ENCODE measurements around the gene TADA2B.

TADA2B gene

GRCh38 chr4:7017446-7018048 is 25.6 kb upstream of the TADA2B start:
- DNase-seq (ENCODE audit: low spot score), result no peak

DNA sequence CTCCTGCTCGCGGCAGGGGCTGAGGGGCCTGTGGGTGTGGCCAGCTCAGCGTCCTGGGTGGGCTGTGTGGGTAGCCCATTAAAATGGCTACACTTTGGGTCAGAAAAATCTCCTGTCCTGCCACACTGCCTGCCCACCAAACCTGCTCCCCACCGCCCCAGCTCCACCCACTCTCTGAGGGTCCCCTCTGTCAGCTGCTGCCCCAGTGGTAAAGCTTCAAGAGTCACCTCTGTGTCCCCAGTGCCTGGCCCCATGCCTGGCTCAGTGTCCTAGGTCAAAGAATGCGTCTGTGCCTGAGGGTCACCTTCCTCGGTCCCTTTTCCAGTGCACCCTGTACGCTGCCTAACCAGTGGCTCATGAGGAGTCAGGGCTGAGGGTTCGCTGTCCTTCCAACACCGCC is 24.9 kb upstream of the TADA2B start:
- DNase-seq (ENCODE audit: low spot score), result no peak

DNA sequence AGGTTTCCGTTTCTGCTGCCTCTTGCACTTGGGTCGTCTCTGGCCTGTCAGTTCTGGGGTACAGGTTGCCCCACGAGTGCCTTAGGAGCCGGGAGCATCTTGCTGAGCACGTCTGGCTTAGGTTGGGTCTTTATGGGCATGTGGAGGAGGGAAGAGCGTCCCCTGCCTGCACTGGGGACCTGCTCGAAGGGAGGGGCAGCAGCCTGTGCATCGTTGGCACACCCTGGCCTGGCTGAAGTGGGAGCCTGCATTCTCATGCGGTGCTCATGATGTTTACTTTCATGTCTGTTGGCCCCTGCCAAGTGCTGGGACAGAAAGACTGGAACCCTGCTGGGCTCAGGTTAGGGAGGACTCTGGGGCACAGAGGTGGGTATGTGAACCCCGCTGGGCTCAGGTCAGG is 23.8 kb upstream of the TADA2B start:
- no peak for DNase-seq (ENCODE audit: low spot score)

- no peak for DNase-seq (ENCODE audit: low spot score)
Observed at GRCh38 chr4:7020290-7020689, 22.9 kb upstream of the TADA2B start.

- no peak for DNase-seq (ENCODE audit: low spot score)
Observed at GRCh38 chr4:7020856-7021255, 22.3 kb upstream of the TADA2B start.

GRCh38 chr4:7021355-7021754 is 21.8 kb upstream of the TADA2B start:
- no peak for DNase-seq (ENCODE audit: low spot score)

GRCh38 chr4:7021930-7022664 is 21.1 kb upstream of the TADA2B start:
- DNase-seq (ENCODE audit: low spot score), result no peak

DNA sequence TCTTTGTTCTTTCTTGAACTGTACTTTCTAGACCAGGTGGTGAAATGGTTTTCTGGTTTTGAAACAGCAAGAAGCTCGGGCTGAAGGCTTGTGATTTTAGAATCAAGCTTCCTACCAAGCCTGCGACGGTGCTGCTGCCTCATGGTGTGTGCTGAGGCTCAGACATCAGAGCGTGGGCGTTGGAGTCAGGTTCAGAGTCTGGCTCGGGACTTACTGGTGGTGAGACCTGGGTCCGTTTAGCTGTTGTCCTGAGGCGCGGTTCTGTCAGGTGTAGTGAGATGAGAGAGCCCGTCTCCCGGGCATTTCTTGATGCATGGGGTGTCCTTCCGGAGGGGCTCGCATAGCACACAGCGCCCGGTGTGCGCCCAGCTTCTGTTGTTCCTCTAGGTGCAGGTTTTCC is 19.7 kb upstream of the TADA2B start:
- DNase-seq (ENCODE audit: low spot score), result no peak

GRCh38 chr4:7023901-7024300 is 19.3 kb upstream of the TADA2B start:
- no peak for DNase-seq (ENCODE audit: low spot score)

DNA sequence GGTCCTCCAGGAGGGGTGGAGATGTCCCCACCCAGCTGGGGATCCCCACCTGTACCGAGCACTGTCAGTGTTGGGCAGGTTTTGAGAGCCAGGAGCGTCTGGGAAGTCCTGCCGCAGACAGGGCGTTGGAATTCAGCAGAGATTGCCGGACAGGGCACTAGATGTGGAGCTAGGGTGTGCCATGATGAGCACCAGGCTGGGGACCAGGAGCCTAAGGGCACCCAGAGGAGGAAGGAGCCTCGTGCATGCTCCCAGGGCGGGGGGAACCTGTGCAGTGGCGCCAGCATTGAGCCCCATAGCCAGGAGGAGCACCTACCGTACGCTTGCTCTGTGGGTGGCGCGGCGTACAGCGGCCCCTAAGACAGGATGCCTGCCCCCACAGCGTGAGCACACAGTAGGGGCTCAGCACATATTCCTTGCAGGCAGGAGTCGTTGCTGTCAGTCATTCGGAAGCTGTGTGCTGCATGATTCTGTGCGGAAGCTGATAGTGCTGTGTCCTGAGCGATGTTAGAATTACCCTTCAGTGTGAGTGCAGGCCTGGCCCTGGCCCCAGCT is 18.8 kb upstream of the TADA2B start:
- DNase-seq (ENCODE audit: low spot score), result no peak

- DNase-seq (ENCODE audit: low spot score), result no peak
Observed at GRCh38 chr4:7025040-7025602, 18.1 kb upstream of the TADA2B start.

DNA sequence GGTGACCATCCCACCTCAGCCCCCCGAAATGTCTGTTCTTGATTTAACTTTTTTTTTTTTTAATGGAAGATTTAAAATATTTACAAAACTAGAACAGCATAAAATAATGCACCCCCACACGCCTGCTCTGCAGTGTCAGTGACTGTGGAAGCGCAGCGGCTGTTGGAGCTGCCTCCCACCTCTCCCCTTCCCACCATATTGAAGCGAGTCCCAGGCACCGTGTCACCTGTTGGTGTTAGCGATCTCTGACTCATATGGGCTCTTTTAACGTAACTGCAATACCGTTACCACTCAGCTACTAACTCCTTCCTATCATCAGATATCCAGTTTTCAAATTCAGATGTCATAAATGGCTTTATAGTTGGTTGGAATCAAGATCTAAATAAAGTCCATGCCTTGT is 17.1 kb upstream of the TADA2B start:
- no peak for DNase-seq (ENCODE audit: low spot score)

- DNase-seq (ENCODE audit: low spot score), result no peak
Observed at GRCh38 chr4:7027284-7027683, 15.9 kb upstream of the TADA2B start.

GRCh38 chr4:7027913-7028312 is 15.3 kb upstream of the TADA2B start:
- DNase-seq (ENCODE audit: low spot score), result no peak

GRCh38 chr4:7029212-7029611 is 14.0 kb upstream of the TADA2B start:
- no peak for DNase-seq (ENCODE audit: low spot score)

GRCh38 chr4:7029921-7030320 is 13.3 kb upstream of the TADA2B start:
- no peak for DNase-seq (ENCODE audit: low spot score)

GRCh38 chr4:7030856-7031255 is 12.3 kb upstream of the TADA2B start:
- DNase-seq (ENCODE audit: low spot score), result no peak

DNA sequence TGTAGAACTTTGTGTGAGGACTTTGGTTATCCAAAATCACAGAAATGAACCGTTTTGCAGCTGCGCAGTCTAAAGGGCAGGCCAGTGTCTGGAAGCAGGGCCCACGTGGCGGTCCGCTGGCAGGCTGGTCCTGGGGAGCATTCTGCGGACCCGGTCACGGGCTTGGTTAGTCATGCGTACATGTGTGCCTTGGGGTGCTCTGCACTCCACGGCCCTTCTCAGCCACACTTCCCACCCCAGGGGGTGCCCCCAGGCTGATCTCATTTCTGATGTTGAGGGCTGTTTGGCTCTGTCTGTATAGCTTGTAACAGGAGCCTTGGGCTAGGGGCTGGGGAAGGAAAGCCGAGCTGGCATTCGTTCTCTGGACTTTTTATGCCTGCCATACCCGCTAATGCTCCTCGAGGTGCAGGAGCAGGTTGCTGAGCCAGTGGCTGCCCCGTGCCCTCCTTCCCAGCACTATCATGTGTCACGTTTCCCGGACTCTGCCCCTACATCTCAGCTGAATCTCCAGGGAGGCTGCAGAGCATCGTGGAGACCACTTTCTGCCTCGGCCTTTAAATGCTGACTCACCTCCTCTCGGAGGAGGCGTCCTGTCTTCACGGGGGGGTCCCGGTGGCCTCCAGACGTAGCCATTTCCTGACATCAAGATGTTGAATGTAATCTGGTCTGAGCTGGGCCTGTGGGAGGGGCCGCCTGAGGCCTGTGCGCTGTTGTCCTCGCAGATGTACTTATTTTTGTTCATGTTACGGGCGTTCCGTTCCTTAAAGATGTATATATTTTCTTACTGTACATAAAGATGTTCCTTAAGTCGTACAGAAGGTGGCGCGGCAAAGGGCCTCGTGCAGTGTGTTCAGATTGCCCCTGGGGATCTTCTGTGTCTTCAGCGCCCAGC is 11.4 kb upstream of the TADA2B start:
- DNase-seq (ENCODE audit: low spot score), result no peak

DNA sequence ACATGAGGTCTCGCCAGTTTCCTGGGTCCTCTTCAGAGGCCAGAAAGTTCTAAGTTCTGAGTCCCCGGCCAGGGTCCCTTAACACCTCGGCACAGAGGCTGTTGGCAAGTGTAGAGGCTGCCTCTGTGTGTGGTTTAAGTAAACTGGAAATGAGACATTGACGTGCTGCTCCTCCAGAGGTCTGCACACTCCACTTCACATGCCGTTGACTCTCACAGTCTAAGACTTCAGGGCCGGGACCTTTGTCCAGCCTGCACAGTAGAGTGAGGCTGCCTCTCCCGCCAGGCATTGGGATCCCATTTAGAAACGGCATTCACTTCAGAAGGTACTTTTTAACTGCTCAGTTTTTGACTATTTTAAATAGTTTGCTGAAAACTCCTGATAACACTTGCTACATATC is 10.6 kb upstream of the TADA2B start:
- DNase-seq (ENCODE audit: low spot score), result no peak

DNA sequence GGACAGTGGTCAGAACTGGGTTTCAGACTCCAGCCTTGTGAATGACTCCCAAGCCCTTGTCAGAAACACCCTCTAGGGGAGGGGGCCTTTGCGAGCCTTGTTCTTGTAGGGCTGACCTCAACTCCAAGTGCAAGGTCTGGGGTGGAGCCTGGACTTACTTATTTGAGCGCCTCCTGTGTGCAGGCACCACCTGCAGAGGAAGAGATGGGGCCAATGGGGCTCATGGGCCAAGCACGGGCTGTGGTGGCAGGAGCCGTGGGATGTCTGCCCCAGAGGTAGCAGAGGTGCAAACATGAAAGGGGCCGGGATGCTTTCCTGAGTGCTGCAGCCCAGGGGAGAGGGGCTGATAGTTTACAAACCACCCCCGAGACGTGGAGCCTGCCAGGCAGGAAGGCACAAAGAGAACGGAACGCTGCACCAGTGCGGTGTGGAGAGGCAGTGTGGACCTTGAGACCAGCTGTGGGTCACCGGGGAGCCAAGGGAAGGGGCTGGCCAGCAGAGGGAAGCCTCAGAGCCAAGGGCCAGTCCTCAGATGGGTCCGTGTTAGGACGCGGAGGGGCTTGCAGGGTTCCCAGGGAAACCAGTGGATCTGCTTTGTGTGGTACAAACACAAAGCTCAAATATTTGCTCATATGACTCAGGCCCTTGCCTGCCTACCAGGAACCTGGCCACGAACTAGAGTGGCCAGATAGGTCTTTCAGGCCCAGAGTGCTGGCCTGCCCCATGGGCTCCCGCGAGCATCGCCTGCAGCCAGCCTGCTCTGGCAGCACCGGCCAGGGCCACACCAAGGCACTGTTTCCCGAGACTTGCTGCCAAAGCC is 8.7 kb upstream of the TADA2B start:
- no peak for DNase-seq (ENCODE audit: low spot score)

DNA sequence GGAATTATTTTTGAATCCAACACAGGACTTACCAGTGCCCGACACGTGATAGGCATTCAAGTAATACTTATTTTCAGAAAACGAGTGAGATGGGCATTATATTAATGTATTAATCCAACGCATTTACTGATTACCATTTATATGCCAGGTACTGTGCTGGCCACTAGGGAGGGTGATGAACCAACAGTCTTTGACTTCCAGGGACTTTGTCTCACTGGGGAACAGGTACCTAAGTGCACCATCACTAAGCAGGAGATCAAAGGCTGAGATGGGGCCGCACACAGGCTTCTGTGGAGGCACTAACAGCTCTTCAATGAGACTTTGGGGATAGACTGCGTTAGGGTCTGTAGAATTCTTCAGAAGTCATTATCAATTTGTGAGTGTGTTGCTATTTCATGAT is 5.7 kb upstream of the TADA2B start:
- no peak for DNase-seq (ENCODE audit: low spot score)

- DNase-seq (ENCODE audit: low spot score), result no peak
Observed at GRCh38 chr4:7040765-7041164, 2.4 kb upstream of the TADA2B start.
